HCT116 (cell line): Measurements from ENCODE around the gene ROBO1. TPM values are rescaled to one million over a fixed set of nuclear protein-coding genes. Genes with fewer than 3 reads are reported as not detected.

Experiments used
- ATAC-seq: fragments of 200-7000 bp; cut with Tn5 transposase; 2 replicates; pipeline ENCODE4 v1.9.1; 2020; ENCODE audit warnings: mild to moderate bottlenecking, moderate library complexity
- BruUV-seq: library from RNA; stranded (reverse); fragments of 400-500 nt; replicated peaks from 2 replicates; lab custom pipeline; 2021; lab: Mats Ljungman, UMichigan
- CTCF ChIA-PET: fragments of 300-600 bp; sonication (Branson Sonifier 250); formaldehyde crosslinking; loops from one replicate; lab custom pipeline; 2021; ENCODE audit warnings: antibody characterized with exemption; lab: Charles Lee
- POLR2A ChIA-PET: fragments of 300-600, 350-600 bp; sonication (Branson Sonifier 250); formaldehyde crosslinking; loops from one replicate; lab custom pipeline; 2021; ENCODE audit warnings: antibody characterized with exemption; lab: Charles Lee
- RAD21 ChIA-PET, 2 experiments: fragments of 300-600 bp; sonication (Branson Sonifier 250); formaldehyde crosslinking; loops; one replicate each; lab custom pipeline; 2023; ENCODE audit warnings: low total read pairs in 2 of 2; ENCODE audit not compliant: uncharacterized antibody in 2 of 2, unreplicated experiment in 2 of 2, low non-redundant PET in 1 of 2; lab: Charles Lee
- DNase-seq: peaks from one replicate; pipeline ENCODE4 v3.0.0-alpha.2; 2010; ENCODE audit warnings: low read depth, low spot score
- H2AFZ ChIP-seq: fragments of 200-600 bp; shearing (Covaris generic), sonication (generic); 2 replicates; pipeline ENCODE4 v1.6.1; 2017; ENCODE audit warnings: low read depth, mixed run types, mixed read lengths, antibody characterized with exemption, low read length; ENCODE audit not compliant: poor library complexity, severe bottlenecking
- H3K27ac ChIP-seq: 2 replicates; pipeline ENCODE4 v1.5.1; 2012; ENCODE audit warnings: low read depth, low read length
- H3K27me3 ChIP-seq: fragments of 200-600 bp; sonication (generic); 2 replicates; pipeline ENCODE4 v1.6.1; 2016; ENCODE audit warnings: mixed run types, low read length, mixed read lengths; ENCODE audit not compliant: insufficient read depth
- H3K36me3 ChIP-seq, 2 experiments: fragments of 200-500 bp in 1 of 2; fragments of 200-600 bp in 1 of 2; sonication (Bioruptor generic) in 1 of 2; sonication (generic) in 1 of 2; 2 replicates each; pipeline versions ENCODE4 v1.5.1 to v1.6.1; 2014 to 2016; ENCODE audit warnings: low read length in 2 of 2, inconsistent platforms in 1 of 2, mixed read lengths in 1 of 2, mixed run types in 1 of 2; ENCODE audit not compliant: insufficient read depth in 2 of 2, control insufficient read depth in 1 of 2
- H3K4me1 ChIP-seq, 2 experiments: fragments of 200-600 bp in 1 of 2; sonication (generic) in 1 of 2; 2 replicates each; pipeline versions ENCODE4 v1.5.1 to v1.6.1; 2012 to 2017; ENCODE audit warnings: low read length in 2 of 2, inconsistent platforms in 1 of 2, mild to moderate bottlenecking in 1 of 2, mixed read lengths in 1 of 2, mixed run types in 1 of 2, moderate library complexity in 1 of 2; ENCODE audit not compliant: insufficient read depth in 2 of 2, control insufficient read depth in 1 of 2
- H3K4me2 ChIP-seq: fragments of 200-600 bp; sonication (generic); 2 replicates; pipeline ENCODE4 v1.6.1; 2017; ENCODE audit warnings: mixed run types, low read length, mixed read lengths
- H3K4me3 ChIP-seq, 2 experiments: fragments of 200-600 bp in 1 of 2; sonication (generic) in 1 of 2; replicated peaks in 1 of 2; 2 replicates each; pipeline ENCODE4 v1.5.1; 2011 to 2016; ENCODE audit warnings: low read length in 2 of 2, control low read depth in 1 of 2, low read depth in 1 of 2, mild to moderate bottlenecking in 1 of 2, mixed read lengths in 1 of 2, mixed run types in 1 of 2
- H3K79me2 ChIP-seq: fragments of 200-600 bp; sonication (generic); 2 replicates; pipeline ENCODE4 v1.6.1; 2017; ENCODE audit warnings: mild to moderate bottlenecking, mixed run types, low read length, moderate library complexity, mixed read lengths; ENCODE audit not compliant: insufficient read depth
- H3K9ac ChIP-seq: fragments of 200-600 bp; sonication (generic); 2 replicates; pipeline ENCODE4 v1.6.1; 2016; ENCODE audit warnings: low read length, mixed read lengths
- H3K9me2 ChIP-seq: fragments of 200-600 bp; sonication (generic), shearing (Covaris generic); 2 replicates; pipeline ENCODE4 v1.6.1; 2017; ENCODE audit warnings: mixed run types, mild to moderate bottlenecking, moderate library complexity; ENCODE audit not compliant: insufficient read depth
- H3K9me3 ChIP-seq, 2 experiments: fragments of 200-500 bp in 1 of 2; fragments of 200-600 bp in 1 of 2; sonication (Bioruptor generic) in 1 of 2; sonication (generic) in 1 of 2; 2 replicates each; pipeline ENCODE4 v1.6.1; 2014 to 2017; ENCODE audit warnings: low read length in 2 of 2, mixed read lengths in 2 of 2, inconsistent platforms in 1 of 2, low read depth in 1 of 2, mild to moderate bottlenecking in 1 of 2, mixed run types in 1 of 2, moderate library complexity in 1 of 2; ENCODE audit not compliant: control insufficient read depth in 1 of 2, insufficient read depth in 1 of 2
- H4K20me1 ChIP-seq: fragments of 200-600 bp; sonication (generic), shearing (Covaris generic); 2 replicates; pipeline ENCODE4 v1.6.1; 2017; ENCODE audit warnings: mixed run types, mild to moderate bottlenecking, moderate library complexity; ENCODE audit not compliant: insufficient read depth
- CEBPB ChIP-seq: IDR thresholded peaks from 2 replicates; pipeline ENCODE4 v1.6.1; 2012; ENCODE audit warnings: low read depth
- EGR1 ChIP-seq: IDR thresholded peaks from 2 replicates; pipeline ENCODE4 v1.6.1; 2012; ENCODE audit warnings: low read depth
- ELF1 ChIP-seq: IDR thresholded peaks from 2 replicates; pipeline ENCODE4 v1.6.1; 2012; ENCODE audit warnings: low read depth, borderline replicate concordance
- RAD21 ChIP-seq: IDR thresholded peaks from 2 replicates; pipeline ENCODE4 v1.6.1; 2012; ENCODE audit warnings: low read depth, mild to moderate bottlenecking
- SIN3A ChIP-seq: IDR thresholded peaks from 2 replicates; pipeline ENCODE4 v1.6.1; 2012; ENCODE audit warnings: low read depth
- SRF ChIP-seq: IDR thresholded peaks from 2 replicates; pipeline ENCODE4 v1.6.1; 2012; ENCODE audit warnings: low read depth
- intact Hi-C: fragments of 100-400 bp; cut with micrococcal nuclease; formaldehyde crosslinking; loops from 2 replicates; pipeline ENCODE4 v1.10.0; 2022
- total RNA-seq: library from RNA; stranded (reverse); gene quantifications from one replicate; pipeline ENCODE4 v1.2.1, GENCODE V29; 2021; ENCODE audit not compliant: unreplicated experiment
- TF ChIP-seq, protein P1 (sequence below): IDR thresholded peaks from 2 replicates; pipeline ENCODE4 v1.6.1; 2012; ENCODE audit warnings: low read depth

ROBO1 gene
- total RNA-seq, 1 experiment from 2014 or later = 0.27 TPM

DNA sequence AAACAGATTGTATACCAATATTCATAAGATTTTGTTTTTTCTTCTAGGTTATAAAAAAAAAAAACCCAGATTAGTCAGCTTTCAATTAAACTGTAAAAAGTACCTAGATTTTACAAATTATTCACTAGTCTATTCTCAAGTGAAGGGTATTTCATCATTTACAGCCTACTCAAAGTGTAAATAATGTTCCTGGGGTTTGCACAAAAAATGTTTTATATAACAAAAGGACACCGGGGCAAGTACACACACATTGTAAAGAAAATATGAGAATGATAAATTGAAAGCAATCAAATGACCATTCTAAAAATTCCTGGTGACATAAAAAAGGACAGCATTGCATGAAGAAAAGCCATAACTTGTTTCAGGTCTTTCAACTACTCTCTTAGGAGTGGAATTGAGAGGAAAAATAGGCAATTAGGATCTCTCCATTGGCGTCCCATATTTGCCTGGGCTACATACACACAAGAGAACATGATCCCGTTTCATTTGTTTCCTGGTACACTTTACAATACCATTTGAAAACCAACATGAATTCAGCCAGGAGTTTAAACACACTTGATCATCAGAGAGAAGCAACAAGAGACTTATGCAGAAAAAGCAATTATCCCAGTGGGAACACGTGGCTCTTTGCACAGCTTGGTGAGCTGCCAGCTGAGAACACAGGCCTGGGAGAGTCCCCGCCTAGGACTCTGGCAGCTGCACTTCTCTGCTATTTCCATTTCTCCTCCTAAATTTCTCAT lies 1039.2 kb downstream of the ROBO1 start:
- BruUV-seq = no TSS peak
- ChIA-PET RAD21 (no interaction called here), POLR2A (no interaction called here), CTCF (no interaction called here)
- Histone ChIP-seq H3K27me3 (no peaks in the 10 kb centered on the region), H3K4me3 (no peak overlapping the region), H3K9me2 (no peaks in the 10 kb centered on the region), H3K4me2 (no peak overlapping the region), H3K9me3 (peaks cover 3 to 20% of the 10 kb centered on the region in 2 experiments; a peak in 1 of 4 replicates), H3K4me1 (no peaks in the 10 kb centered on the region), H3K9ac (no peak overlapping the region), H3K79me2 (no peaks in the 10 kb centered on the region), H3K36me3 (no peaks in the 10 kb centered on the region), H3K27ac (no peak overlapping the region), H4K20me1 (no peaks in the 10 kb centered on the region), H2AFZ (no peak overlapping the region)
- intact Hi-C loops = no loop called here
- no peak for TF ChIP-seq RAD21
- TF ChIP-seq ELF1 = no peak
- TF ChIP-seq SRF = no peak
- no peak for TF ChIP-seq SIN3A
- TF ChIP-seq, protein P1, sequence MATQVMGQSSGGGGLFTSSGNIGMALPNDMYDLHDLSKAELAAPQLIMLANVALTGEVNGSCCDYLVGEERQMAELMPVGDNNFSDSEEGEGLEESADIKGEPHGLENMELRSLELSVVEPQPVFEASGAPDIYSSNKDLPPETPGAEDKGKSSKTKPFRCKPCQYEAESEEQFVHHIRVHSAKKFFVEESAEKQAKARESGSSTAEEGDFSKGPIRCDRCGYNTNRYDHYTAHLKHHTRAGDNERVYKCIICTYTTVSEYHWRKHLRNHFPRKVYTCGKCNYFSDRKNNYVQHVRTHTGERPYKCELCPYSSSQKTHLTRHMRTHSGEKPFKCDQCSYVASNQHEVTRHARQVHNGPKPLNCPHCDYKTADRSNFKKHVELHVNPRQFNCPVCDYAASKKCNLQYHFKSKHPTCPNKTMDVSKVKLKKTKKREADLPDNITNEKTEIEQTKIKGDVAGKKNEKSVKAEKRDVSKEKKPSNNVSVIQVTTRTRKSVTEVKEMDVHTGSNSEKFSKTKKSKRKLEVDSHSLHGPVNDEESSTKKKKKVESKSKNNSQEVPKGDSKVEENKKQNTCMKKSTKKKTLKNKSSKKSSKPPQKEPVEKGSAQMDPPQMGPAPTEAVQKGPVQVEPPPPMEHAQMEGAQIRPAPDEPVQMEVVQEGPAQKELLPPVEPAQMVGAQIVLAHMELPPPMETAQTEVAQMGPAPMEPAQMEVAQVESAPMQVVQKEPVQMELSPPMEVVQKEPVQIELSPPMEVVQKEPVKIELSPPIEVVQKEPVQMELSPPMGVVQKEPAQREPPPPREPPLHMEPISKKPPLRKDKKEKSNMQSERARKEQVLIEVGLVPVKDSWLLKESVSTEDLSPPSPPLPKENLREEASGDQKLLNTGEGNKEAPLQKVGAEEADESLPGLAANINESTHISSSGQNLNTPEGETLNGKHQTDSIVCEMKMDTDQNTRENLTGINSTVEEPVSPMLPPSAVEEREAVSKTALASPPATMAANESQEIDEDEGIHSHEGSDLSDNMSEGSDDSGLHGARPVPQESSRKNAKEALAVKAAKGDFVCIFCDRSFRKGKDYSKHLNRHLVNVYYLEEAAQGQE = no peak
- no peak for TF ChIP-seq CEBPB
- TF ChIP-seq EGR1 = no peak
- ATAC-seq (no peak), DNase-seq (no peak)
